Neuron (in vitro differentiated cells): Measurements from ENCODE around the gene AGPAT2.

Experiments
- H2AFZ ChIP-seq: one replicate; pipeline ENCODE4 v1.6.1; 2013; ENCODE audit warnings: low read depth, mild to moderate bottlenecking, inconsistent platforms, low read length, moderate library complexity
- H3K27me3 ChIP-seq: one replicate; pipeline ENCODE4 v1.6.1; 2013; ENCODE audit warnings: low read length; ENCODE audit not compliant: insufficient read depth
- H3K36me3 ChIP-seq: one replicate; pipeline ENCODE4 v1.6.1; 2013; ENCODE audit warnings: low read length; ENCODE audit not compliant: insufficient read depth
- H3K4me1 ChIP-seq: one replicate; pipeline ENCODE4 v1.6.1; 2013; ENCODE audit warnings: low read length; ENCODE audit not compliant: insufficient read depth
- H3K4me3 ChIP-seq: 2 replicates; pipeline ENCODE4 v1.5.1; 2013; ENCODE audit warnings: mild to moderate bottlenecking, low read length, moderate library complexity
- H3K9me3 ChIP-seq: one replicate; pipeline ENCODE4 v1.6.1; 2013; ENCODE audit warnings: low read length

The AGPAT2 gene

GRCh38 chr9:136685216-136685615, 2.0 kb downstream of the AGPAT2 start:
- peaks cover 43% of the 10 kb centered on the region for H3K27me3 ChIP-seq
- H3K9me3 ChIP-seq, result no peaks in the 10 kb centered on the region
- no peaks in the 10 kb centered on the region for H3K36me3 ChIP-seq
- H3K4me3 ChIP-seq, result no peak overlapping the region
- no peak overlapping the region for H2AFZ ChIP-seq
- peaks cover 23% of the 10 kb centered on the region for H3K4me1 ChIP-seq

- Histone ChIP-seq H3K4me3 (no peak overlapping the region), H3K9me3 (no peaks in the 10 kb centered on the region), H2AFZ (no peak overlapping the region), H3K4me1 (peaks cover 23% of the 10 kb centered on the region), H3K36me3 (no peaks in the 10 kb centered on the region), H3K27me3 (peaks cover 39% of the 10 kb centered on the region)
These were observed 2.5 kb downstream of the AGPAT2 start for GRCh38 chr9:136684799-136685198.

GRCh38 chr9:136684339-136684738, 2.9 kb downstream of the AGPAT2 start:
- H3K9me3 ChIP-seq, result no peaks in the 10 kb centered on the region

GRCh38 chr9:136683755-136684154, 3.5 kb downstream of the AGPAT2 start:
- peaks cover 33% of the 10 kb centered on the region for H3K27me3 ChIP-seq
- H3K4me3 ChIP-seq, result no peak overlapping the region
- no peak overlapping the region for H2AFZ ChIP-seq
- no peaks in the 10 kb centered on the region for H3K36me3 ChIP-seq
- peaks cover 23% of the 10 kb centered on the region for H3K4me1 ChIP-seq
- H3K9me3 ChIP-seq, result no peaks in the 10 kb centered on the region

More at GRCh38 chr9:136684339-136684738, 2.9 kb downstream of the AGPAT2 start:
- Histone ChIP-seq H3K4me1 (peaks cover 23% of the 10 kb centered on the region), H3K4me3 (no peak overlapping the region), H3K27me3 (peaks cover 38% of the 10 kb centered on the region), H2AFZ (no peak overlapping the region), H3K36me3 (no peaks in the 10 kb centered on the region)

- Histone ChIP-seq H3K36me3 (no peaks in the 10 kb centered on the region), H2AFZ (no peak overlapping the region), H3K9me3 (no peaks in the 10 kb centered on the region), H3K4me3 (no peak overlapping the region), H3K27me3 (peaks cover 29% of the 10 kb centered on the region), H3K4me1 (peaks cover 23% of the 10 kb centered on the region)
These were observed 4.0 kb downstream of the AGPAT2 start for GRCh38 chr9:136683173-136683745.

GRCh38 chr9:136682710-136683109, 4.5 kb downstream of the AGPAT2 start:
- H3K36me3 ChIP-seq, result no peaks in the 10 kb centered on the region
- no peak overlapping the region for H3K4me3 ChIP-seq
- H3K9me3 ChIP-seq, result no peaks in the 10 kb centered on the region
- H3K27me3 ChIP-seq, result peaks cover 23% of the 10 kb centered on the region
- H3K4me1 ChIP-seq, result peaks cover 23% of the 10 kb centered on the region
- H2AFZ ChIP-seq, result no peak overlapping the region

GRCh38 chr9:136681945-136682699, 5.1 kb downstream of the AGPAT2 start:
- no peaks in the 10 kb centered on the region for H3K9me3 ChIP-seq
- H3K27me3 ChIP-seq, result peaks cover 23% of the 10 kb centered on the region
- peaks cover 23% of the 10 kb centered on the region for H3K4me1 ChIP-seq
- no peak overlapping the region for H2AFZ ChIP-seq
- no peaks in the 10 kb centered on the region for H3K36me3 ChIP-seq
- no peak overlapping the region for H3K4me3 ChIP-seq

GRCh38 chr9:136681029-136681428, 6.2 kb downstream of the AGPAT2 start:
- H2AFZ ChIP-seq, result no peak overlapping the region
- no peaks in the 10 kb centered on the region for H3K36me3 ChIP-seq
- H3K27me3 ChIP-seq, result peaks cover 16% of the 10 kb centered on the region
- no peaks in the 10 kb centered on the region for H3K9me3 ChIP-seq
- H3K4me1 ChIP-seq, result peaks cover 16% of the 10 kb centered on the region
- no peak overlapping the region for H3K4me3 ChIP-seq

- H3K4me3 ChIP-seq, result no peak overlapping the region
- peaks cover 1% of the 10 kb centered on the region for H3K27me3 ChIP-seq
- H3K36me3 ChIP-seq, result no peaks in the 10 kb centered on the region
- no peak overlapping the region for H2AFZ ChIP-seq
- peaks cover under 1% of the 10 kb centered on the region for H3K4me1 ChIP-seq
- H3K9me3 ChIP-seq, result no peaks in the 10 kb centered on the region
These were observed 7.8 kb downstream of the AGPAT2 start for GRCh38 chr9:136679431-136679941.

GRCh38 chr9:136678624-136679023, 8.6 kb downstream of the AGPAT2 start:
- Histone ChIP-seq H2AFZ (no peak overlapping the region), H3K4me1 (no peaks in the 10 kb centered on the region), H3K36me3 (no peaks in the 10 kb centered on the region), H3K4me3 (no peak overlapping the region), H3K9me3 (no peaks in the 10 kb centered on the region), H3K27me3 (no peaks in the 10 kb centered on the region)

- H3K9me3 ChIP-seq, result no peaks in the 10 kb centered on the region
These were observed 9.2 kb downstream of the AGPAT2 start for GRCh38 chr9:136678034-136678433.

GRCh38 chr9:136676920-136677686, 10.2 kb downstream of the AGPAT2 start:
- Histone ChIP-seq H2AFZ (no peak overlapping the region), H3K4me1 (peaks cover 3% of the 10 kb centered on the region), H3K9me3 (no peaks in the 10 kb centered on the region), H3K36me3 (no peaks in the 10 kb centered on the region), H3K4me3 (no peak overlapping the region), H3K27me3 (no peaks in the 10 kb centered on the region)

More at GRCh38 chr9:136678034-136678433, 9.2 kb downstream of the AGPAT2 start:
- Histone ChIP-seq H3K4me1 (no peaks in the 10 kb centered on the region), H2AFZ (no peak overlapping the region), H3K4me3 (no peak overlapping the region), H3K27me3 (no peaks in the 10 kb centered on the region), H3K36me3 (no peaks in the 10 kb centered on the region)

- Histone ChIP-seq H3K27me3 (no peaks in the 10 kb centered on the region), H2AFZ (no peak overlapping the region), H3K4me1 (peaks cover 3% of the 10 kb centered on the region), H3K4me3 (no peak overlapping the region), H3K9me3 (no peaks in the 10 kb centered on the region), H3K36me3 (no peaks in the 10 kb centered on the region)
These were observed 10.9 kb downstream of the AGPAT2 start for GRCh38 chr9:136676297-136676794.
